ENCODE measurements around the gene PLAA. TPM values are rescaled to one million over a fixed set of nuclear protein-coding genes. Genes with fewer than 3 reads are reported as not detected.

The PLAA gene
- total RNA-seq, 1 donor from 2014 or later = 12.5 TPM

Other genes with a start within 250 kb of the PLAA start
- 10.5 TPM for gene CAAP1, start 54.4 kb downstream of the PLAA start, total RNA-seq
- 5.2 TPM for gene IFT74, start 9.2 kb upstream of the PLAA start, total RNA-seq
- gene LRRC19, start 58.4 kb upstream of the PLAA start, total RNA-seq = 0.55 TPM
- 4.4 TPM for gene TEK, start 162.0 kb upstream of the PLAA start, total RNA-seq

Data from left lobe of liver (tissue), 1 donor.